LNCAP (cell line): ENCODE measurements around the gene PDRG1.

ENCODE experiments used
- TF ChIP-seq, protein P1 (sequence below): fragments of 450-650 bp; IDR thresholded peaks from 2 replicates; pipeline ENCODE4 v1.5.1; 2017; ENCODE audit warnings: mild to moderate bottlenecking

The PDRG1 gene

DNA sequence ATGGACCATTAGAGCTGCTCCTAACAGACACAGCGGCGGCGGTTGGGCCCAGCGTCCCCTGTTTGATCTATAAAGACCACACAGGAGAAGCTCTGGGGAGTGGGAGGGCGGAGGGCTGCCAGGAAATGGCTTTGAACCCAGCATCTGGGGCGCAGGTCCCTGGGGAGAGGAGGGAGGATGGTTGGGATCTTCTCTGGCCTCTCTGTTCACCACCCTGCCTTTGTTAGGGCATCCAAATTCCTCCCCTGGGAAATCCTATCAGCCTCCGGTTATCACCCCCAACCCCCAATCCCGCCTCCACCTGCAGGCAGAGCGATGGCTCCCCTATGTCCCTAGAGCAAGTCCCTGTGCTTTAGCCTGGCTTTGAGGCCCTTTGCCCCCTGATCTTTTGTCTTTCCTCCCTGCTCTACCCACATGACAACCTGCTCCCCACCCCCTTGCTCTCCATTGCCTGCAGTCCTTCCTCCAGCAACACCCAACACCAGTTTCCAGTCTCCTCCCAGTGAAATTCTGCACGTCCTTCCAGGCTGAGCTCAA, 23.2 kb upstream of the PDRG1 start:
- TF ChIP-seq, protein P1, sequence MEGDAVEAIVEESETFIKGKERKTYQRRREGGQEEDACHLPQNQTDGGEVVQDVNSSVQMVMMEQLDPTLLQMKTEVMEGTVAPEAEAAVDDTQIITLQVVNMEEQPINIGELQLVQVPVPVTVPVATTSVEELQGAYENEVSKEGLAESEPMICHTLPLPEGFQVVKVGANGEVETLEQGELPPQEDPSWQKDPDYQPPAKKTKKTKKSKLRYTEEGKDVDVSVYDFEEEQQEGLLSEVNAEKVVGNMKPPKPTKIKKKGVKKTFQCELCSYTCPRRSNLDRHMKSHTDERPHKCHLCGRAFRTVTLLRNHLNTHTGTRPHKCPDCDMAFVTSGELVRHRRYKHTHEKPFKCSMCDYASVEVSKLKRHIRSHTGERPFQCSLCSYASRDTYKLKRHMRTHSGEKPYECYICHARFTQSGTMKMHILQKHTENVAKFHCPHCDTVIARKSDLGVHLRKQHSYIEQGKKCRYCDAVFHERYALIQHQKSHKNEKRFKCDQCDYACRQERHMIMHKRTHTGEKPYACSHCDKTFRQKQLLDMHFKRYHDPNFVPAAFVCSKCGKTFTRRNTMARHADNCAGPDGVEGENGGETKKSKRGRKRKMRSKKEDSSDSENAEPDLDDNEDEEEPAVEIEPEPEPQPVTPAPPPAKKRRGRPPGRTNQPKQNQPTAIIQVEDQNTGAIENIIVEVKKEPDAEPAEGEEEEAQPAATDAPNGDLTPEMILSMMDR = no peak

DNA sequence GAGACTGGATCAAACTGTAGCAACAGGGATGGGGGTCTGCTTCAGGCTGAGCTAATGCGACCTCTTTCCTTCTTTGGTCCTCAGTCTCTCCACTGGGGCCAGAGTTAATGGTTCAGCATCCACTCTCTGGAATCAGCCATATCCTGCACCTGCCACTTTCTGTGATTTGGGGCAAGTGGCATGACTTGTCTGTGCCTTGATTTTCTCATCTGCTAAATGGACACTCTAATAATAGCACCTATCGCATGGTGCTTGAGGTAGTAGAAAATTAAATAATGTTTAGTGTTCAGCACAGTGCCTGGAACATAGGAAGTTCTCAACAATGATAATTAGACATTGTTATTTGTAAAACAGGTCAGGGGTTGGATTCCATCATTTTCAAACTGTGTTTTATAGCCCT, 22.4 kb upstream of the PDRG1 start:
- TF ChIP-seq, protein P1 = no peak

DNA sequence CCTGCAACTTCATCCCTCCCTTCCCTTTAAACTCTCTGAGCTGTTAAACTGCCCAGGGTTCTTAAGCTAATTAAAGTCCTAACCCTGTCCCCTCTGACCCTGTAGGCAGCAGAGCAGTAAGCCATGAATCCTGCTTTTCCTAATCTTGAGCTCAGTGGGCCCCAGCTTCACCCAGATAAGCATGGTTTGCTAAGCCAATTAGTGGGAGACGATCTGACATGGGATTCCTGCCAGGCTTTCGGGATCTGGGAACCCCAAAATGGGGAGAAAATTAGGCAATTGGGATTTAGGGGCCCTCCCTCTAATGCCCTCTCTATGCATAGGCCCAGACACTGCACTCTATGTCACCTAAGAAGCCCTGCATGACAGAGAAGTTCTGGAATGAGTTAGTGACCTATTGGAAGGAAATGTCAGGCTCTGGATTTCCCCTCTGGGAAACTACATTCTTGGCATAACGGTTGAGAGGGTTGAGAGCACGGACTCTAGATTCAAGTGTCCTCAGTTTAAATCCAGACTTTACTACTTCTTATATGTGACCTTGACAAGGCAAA, 20.7 kb upstream of the PDRG1 start:
- TF ChIP-seq, protein P1 = no peak

DNA sequence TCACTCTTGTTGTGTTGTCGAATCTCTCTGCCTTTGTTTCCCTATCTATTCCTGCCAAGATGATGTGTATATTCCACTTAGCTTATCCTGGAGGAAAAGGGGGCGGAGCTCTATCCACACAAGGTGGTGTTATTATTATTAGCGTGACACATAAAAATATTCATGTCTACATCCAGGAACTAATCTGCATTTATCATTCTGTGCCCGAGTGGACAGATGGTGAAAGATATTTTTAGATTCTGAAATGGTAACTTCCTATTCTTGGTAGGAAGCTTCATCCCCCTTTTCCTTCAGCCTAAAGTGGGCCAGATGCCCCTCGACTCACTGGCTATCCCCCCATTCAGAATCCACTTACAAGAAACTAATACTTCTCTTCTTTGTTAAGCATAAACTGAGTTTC, 18.1 kb upstream of the PDRG1 start:
- TF ChIP-seq, protein P1 = no peak

DNA sequence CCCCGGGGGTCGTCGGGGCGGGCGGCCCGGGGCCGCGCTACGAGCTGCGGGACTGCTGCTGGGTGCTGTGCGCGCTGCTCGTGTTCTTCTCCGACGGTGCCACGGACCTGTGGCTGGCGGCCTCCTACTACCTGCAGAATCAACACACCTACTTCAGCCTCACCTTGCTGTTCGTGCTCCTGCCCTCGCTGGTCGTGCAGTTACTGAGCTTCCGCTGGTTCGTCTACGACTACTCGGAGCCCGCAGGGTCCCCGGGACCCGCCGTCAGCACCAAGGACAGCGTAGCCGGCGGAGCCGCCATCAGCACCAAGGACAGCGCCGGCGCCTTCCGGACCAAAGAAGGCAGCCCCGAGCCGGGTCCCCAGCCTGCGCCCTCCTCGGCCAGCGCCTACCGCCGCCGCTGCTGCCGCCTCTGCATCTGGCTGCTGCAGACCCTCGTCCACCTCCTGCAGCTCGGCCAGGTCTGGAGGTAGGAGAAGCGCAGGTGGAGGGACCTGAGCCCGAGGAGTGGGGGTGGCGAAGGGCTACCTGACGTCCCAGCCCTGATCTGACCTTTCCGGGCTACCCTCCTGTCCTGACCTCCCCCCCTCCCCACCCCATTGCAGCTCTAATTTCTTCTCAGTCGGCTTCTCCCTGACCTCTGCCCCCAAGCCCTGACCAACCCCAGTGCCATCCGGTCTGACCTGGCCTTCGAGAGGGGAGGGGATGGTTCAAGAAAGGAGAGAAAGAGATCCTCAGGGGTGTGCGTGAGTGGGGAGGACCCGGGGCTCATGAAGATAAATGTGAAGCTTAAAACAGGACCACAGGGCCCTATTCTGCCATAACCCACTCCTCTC, 16.7 kb upstream of the PDRG1 start:
- TF ChIP-seq, protein P1 = no peak

DNA sequence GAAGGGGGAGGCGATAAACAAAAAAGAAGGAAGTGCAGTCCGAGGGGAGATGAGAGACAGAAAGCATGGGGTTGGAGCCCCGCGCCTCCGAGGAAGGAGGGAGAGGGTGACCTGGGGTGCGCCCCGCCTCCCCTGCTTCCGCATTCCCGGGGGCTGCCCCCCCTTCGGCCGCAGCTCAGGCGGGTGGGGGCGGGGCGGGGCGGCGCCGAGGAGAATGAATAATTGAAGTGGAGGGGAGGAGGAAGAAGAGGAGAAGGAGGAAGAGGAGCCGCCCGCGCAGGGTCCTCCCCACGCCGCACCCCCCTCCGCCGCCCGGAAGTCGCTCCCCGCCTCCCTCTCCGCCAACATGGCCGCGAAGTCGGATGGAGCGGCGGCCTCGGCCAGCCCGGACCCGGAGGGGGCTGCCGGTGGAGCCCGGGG, 16.0 kb upstream of the PDRG1 start, which contains the start of gene XKR7:
Gene XKR7, plus strand, starts transcription at position 322 of the 420 bp plus-strand sequence. Its CDS starts 25 bp downstream, at position 347.
- TF ChIP-seq, protein P1 = no peak

DNA sequence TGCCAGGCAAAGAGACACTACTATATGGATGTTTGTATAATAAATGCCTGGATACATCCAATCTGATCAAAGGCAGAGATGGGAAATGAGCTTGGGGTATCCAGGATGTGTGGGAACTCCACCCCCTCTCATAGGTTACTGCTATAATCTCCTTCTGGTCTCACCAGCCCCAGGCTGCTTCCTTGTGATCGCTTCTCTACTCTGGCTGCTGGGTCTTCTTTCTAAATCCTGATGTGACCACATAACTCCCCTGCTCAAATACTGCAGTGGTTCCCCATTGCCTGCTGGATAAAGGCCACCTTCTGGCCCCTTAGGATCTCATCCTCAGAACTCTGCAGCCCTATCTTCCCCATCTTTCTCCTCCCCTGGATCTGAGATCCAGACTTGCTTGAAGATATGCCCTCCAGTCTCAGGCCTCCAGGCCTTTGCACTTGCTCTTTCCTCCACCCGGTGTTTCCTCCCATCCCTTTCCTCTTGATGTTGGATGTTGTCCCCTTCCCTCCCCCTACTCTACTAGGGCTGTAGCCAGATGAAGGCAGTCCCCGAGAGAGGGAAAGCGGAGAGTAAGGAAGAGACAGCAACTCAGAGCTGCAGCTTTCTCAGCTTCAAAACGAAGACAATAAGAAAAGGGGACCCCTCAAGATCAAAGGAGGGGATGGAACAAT, 15.3 kb upstream of the PDRG1 start:
- TF ChIP-seq, protein P1 = no peak
